Tibial nerve (tissue), 3 donors: ENCODE measurements around the gene ADAMTSL1.

Source experiments
- CTCF ChIP-seq, 5 experiments: fragments of 200-600 bp in 3 of 5; fragments of 450-650 bp in 2 of 5; sonication (generic) in 3 of 5; IDR thresholded peaks; one replicate each; pipeline ENCODE4 v1.5.1; 2016 to 2019; ENCODE audit warnings: antibody characterized with exemption in 5 of 5, mild to moderate bottlenecking in 3 of 5, moderate library complexity in 2 of 5
- POLR2A ChIP-seq, 2 donors: fragments of 450-650 bp; IDR thresholded peaks; one replicate each; pipeline ENCODE4 v1.6.1; 2017; ENCODE audit warnings: antibody characterized with exemption in 2 of 2, mild to moderate bottlenecking in 2 of 2, moderate library complexity in 2 of 2

- TF ChIP-seq POLR2A (IDR thresholded peaks at IDR 0.05) (no peak), CTCF (IDR thresholded peaks at IDR 0.05) (no peak)
Measured at GRCh38 chr9:18754537-18754936, 280.6 kb downstream of the ADAMTSL1 start.
